Smooth muscle cell (in vitro differentiated cells): Measurements from ENCODE around the gene CAB39L. TPM values are rescaled to one million over a fixed set of nuclear protein-coding genes. Genes with fewer than 3 reads are reported as not detected.

Source experiments
- DNase-seq: peaks from one replicate; lab custom pipeline; 2025; ENCODE audit not compliant: unreplicated experiment; lab: John Stamatoyannopoulos, UW
- H2AFZ ChIP-seq: fragments of 200-600 bp; sonication (generic); 2 replicates; pipeline ENCODE4 v1.6.0; 2016; ENCODE audit warnings: antibody characterized with exemption, low read depth, mild to moderate bottlenecking
- H3F3A ChIP-seq: fragments of 200-600 bp; sonication (generic); 2 replicates; pipeline ENCODE4 v1.6.0; 2017; ENCODE audit warnings: antibody characterized with exemption, low read depth
- H3K27ac ChIP-seq: fragments of 200-600 bp; sonication (generic); 2 replicates; pipeline ENCODE4 v1.5.1; 2016; ENCODE audit warnings: low read depth, mild to moderate bottlenecking
- H3K27me3 ChIP-seq: fragments of 200-600 bp; sonication (generic); 2 replicates; pipeline ENCODE4 v1.6.1; 2016; ENCODE audit warnings: low read depth, mild to moderate bottlenecking
- H3K36me3 ChIP-seq: fragments of 200-600 bp; sonication (generic); 2 replicates; pipeline ENCODE4 v1.5.1; 2016; ENCODE audit warnings: low read depth
- H3K4me1 ChIP-seq: fragments of 200-600 bp; sonication (generic); 2 replicates; pipeline ENCODE4 v1.5.1; 2016; ENCODE audit warnings: low read depth
- H3K4me2 ChIP-seq: fragments of 200-600 bp; sonication (generic); 2 replicates; pipeline ENCODE4 v1.6.0; 2016; ENCODE audit warnings: mild to moderate bottlenecking
- H3K4me3 ChIP-seq: fragments of 200-600 bp; sonication (generic); 2 replicates; pipeline ENCODE4 v1.5.1; 2016; ENCODE audit warnings: mild to moderate bottlenecking
- H3K79me2 ChIP-seq: fragments of 200-600 bp; sonication (generic); 2 replicates; pipeline ENCODE4 v1.6.0; 2016; ENCODE audit warnings: low read depth, mild to moderate bottlenecking
- H3K9ac ChIP-seq: fragments of 200-600 bp; sonication (generic); 2 replicates; pipeline ENCODE4 v1.6.0; 2016; ENCODE audit warnings: low read depth
- H3K9me3 ChIP-seq: fragments of 200-600 bp; sonication (generic); replicated peaks from 2 replicates; pipeline ENCODE4 v1.5.1; 2016; ENCODE audit warnings: low read depth
- H4K20me1 ChIP-seq: fragments of 200-600 bp; sonication (generic); 2 replicates; pipeline ENCODE4 v1.6.0; 2016; ENCODE audit warnings: low read depth
- CTCF ChIP-seq: fragments of 200-600 bp; sonication (generic); IDR thresholded peaks from 2 replicates; pipeline ENCODE4 v1.5.1; 2017; ENCODE audit warnings: borderline replicate concordance, mild to moderate bottlenecking, antibody characterized with exemption; ENCODE audit not compliant: insufficient read depth, poor library complexity, severe bottlenecking
- WGBS: methylation state at CpG from one replicate; pipeline ENCODE4 v1.1.7; 2016; ENCODE audit warnings: low lambda C conversion rate; 5-methylcytosine and 5-hydroxymethylcytosine counted together
- polyA plus RNA-seq: library from polyadenylated mRNA; unstranded; fragments of >200 nt; fragmentation: Nextera tagmentation; extraction: Ambion mirVana; gene quantifications from 2 replicates; pipeline ENCODE4 v1.2.1, GENCODE V29; 2016
- total RNA-seq: library from RNA; depleted of rRNA; stranded (reverse); fragments of >200 nt; gene quantifications from 2 replicates; pipeline ENCODE4 v1.2.3, GENCODE V29; 2014

CAB39L gene
- total and polyA plus RNA-seq, 2 experiments from 2014 or later = 13.2 to 13.8 TPM

- no peak for TF ChIP-seq CTCF
- 95% methylated on average over 7 of the region's 7 CpGs for WGBS
- H3K4me3 ChIP-seq = no peak overlapping the region
These were observed 117.5 kb downstream of the CAB39L start for GRCh38 chr13:49326222-49326917.

GRCh38 chr13:49323344-49323743, 120.5 kb downstream of the CAB39L start:
- Histone ChIP-seq H3K9me3 (no peaks in the 10 kb centered on the region), H3K79me2 (no peaks in the 10 kb centered on the region), H3K4me1 (no peaks in the 10 kb centered on the region), H2AFZ (no peak overlapping the region), H3K27ac (no peak overlapping the region), H4K20me1 (no peaks in the 10 kb centered on the region), H3K4me3 (no peak overlapping the region), H3K27me3 (no peaks in the 10 kb centered on the region), H3K9ac (no peak overlapping the region), H3K4me2 (no peak overlapping the region), H3K36me3 (no peaks in the 10 kb centered on the region), H3F3A (no peaks in the 10 kb centered on the region)
- no peak for TF ChIP-seq CTCF
- 95% methylated on average over 7 of the region's 7 CpGs for WGBS
- no peak for DNase-seq

More at GRCh38 chr13:49326222-49326917, 117.5 kb downstream of the CAB39L start:
- no peaks in the 10 kb centered on the region for H3F3A ChIP-seq
- no peaks in the 10 kb centered on the region for H3K36me3 ChIP-seq
- H2AFZ ChIP-seq = no peak overlapping the region
- no peaks in the 10 kb centered on the region for H3K4me1 ChIP-seq
- no peak for DNase-seq
- H3K4me2 ChIP-seq = no peak overlapping the region
- no peaks in the 10 kb centered on the region for H3K9me3 ChIP-seq
- no peaks in the 10 kb centered on the region for H3K27me3 ChIP-seq
- no peaks in the 10 kb centered on the region for H3K79me2 ChIP-seq
- H3K27ac ChIP-seq = no peak overlapping the region
- H3K9ac ChIP-seq = no peak overlapping the region
- H4K20me1 ChIP-seq = no peaks in the 10 kb centered on the region

- no peak for DNase-seq
- H3K79me2 ChIP-seq = no peaks in the 10 kb centered on the region
- H3K27ac ChIP-seq = peak overlapping the region; percentile 74
- no peaks in the 10 kb centered on the region for H3K9me3 ChIP-seq
- H3K9ac ChIP-seq = no peak overlapping the region
- no peaks in the 10 kb centered on the region for H4K20me1 ChIP-seq
- no peak overlapping the region for H3K4me3 ChIP-seq
- no peak overlapping the region for H3K4me2 ChIP-seq
- no peak for TF ChIP-seq CTCF
- H3K27me3 ChIP-seq = no peaks in the 10 kb centered on the region
- 100% methylated on average over 2 of the region's 2 CpGs for WGBS
- no peak overlapping the region for H2AFZ ChIP-seq
- no peaks in the 10 kb centered on the region for H3K36me3 ChIP-seq
- H3F3A ChIP-seq = no peaks in the 10 kb centered on the region
- H3K4me1 ChIP-seq = no peaks in the 10 kb centered on the region
These were observed 121.2 kb downstream of the CAB39L start for GRCh38 chr13:49322702-49323101.

GRCh38 chr13:49320975-49321374, 122.9 kb downstream of the CAB39L start:
- Histone ChIP-seq H3K4me1 (no peaks in the 10 kb centered on the region), H3K36me3 (no peaks in the 10 kb centered on the region), H3K9ac (no peak overlapping the region), H3K27ac (peak overlapping the region; percentile 74), H3K4me2 (peak overlapping the region; percentile 49), H3K4me3 (no peak overlapping the region), H3K9me3 (no peaks in the 10 kb centered on the region), H2AFZ (no peak overlapping the region), H3K79me2 (no peaks in the 10 kb centered on the region), H3F3A (no peaks in the 10 kb centered on the region), H4K20me1 (no peaks in the 10 kb centered on the region), H3K27me3 (no peaks in the 10 kb centered on the region)
- DNase-seq = no peak
- TF ChIP-seq CTCF = no peak
- WGBS = 76% methylated on average over 2 of the region's 2 CpGs
